ENCODE measurements around the gene SERPING1.
A peak's percentile ranks its signal among the peaks of the same experiment; 100 is the strongest.

The SERPING1 gene

DNA sequence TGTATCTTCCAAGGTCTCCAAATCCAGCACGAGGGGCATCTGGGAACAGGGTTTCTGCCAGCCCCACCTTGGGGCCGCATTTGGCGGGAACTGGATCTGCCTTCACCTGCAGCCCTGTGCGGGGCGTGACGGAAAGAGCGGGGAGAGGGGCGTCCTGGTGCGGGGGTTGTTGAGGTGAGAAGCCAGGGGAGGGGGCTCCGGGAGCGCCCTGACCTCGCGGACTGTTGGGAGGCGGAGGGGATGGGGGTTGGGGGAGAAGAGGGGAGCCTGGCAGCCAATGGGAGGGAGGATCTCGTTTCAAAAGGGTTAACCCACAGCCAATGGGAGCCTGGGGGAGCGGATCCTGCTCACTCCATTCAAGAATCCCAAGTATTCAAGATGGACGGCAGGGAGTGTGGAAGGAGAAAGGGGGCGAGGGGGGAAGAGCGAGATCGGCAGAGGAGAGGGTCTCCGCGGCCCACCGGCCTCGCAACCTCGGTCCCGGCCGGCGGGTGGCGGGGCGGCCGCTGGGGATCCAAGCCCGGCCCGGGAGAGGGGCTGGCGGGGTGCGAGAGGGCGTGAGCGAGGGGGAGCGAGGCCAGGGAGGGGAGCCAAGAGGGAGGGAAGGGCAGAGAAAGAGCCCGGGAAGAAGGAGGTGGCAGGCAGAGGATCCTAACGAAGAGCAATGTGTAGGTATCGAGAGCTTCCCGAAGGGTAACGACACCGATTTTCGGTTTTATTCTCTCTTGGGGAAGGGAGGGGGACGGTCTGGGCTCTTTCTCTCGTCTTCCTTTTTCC, 40.7 kb downstream of the SERPING1 start:
- no peak for DNase-seq (ENCODE audit: low read depth in 4 of 4, low spot score in 1 of 4)

DNA sequence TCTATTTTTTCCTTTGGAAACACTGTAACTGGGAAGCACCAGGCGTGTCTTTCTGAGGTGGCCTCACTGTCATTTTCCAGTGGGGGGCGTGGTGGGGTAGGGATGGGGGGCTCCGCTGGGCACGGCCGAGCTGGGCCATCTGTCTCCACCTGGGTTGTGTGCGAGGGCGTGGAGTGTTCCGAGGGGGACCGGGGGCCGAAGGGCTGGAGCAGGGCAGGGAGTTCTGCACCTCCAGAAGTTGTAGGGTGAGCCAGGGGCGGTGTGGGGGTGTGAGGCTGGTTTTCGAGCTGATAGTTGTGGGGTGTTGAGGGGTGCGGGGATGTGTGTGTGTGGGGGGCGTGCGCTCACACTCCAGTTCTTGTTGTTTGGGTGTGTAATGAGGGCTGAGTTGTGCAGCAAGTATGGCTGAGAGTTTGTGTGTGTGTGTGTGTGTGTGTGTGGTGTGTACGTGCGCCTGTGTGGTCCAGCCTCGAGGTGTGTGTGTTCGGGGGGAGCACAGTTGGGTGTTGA, 41.4 kb downstream of the SERPING1 start:
- DNase-seq (ENCODE audit: low read depth in 4 of 4, low spot score in 1 of 4) = no peak

DNA sequence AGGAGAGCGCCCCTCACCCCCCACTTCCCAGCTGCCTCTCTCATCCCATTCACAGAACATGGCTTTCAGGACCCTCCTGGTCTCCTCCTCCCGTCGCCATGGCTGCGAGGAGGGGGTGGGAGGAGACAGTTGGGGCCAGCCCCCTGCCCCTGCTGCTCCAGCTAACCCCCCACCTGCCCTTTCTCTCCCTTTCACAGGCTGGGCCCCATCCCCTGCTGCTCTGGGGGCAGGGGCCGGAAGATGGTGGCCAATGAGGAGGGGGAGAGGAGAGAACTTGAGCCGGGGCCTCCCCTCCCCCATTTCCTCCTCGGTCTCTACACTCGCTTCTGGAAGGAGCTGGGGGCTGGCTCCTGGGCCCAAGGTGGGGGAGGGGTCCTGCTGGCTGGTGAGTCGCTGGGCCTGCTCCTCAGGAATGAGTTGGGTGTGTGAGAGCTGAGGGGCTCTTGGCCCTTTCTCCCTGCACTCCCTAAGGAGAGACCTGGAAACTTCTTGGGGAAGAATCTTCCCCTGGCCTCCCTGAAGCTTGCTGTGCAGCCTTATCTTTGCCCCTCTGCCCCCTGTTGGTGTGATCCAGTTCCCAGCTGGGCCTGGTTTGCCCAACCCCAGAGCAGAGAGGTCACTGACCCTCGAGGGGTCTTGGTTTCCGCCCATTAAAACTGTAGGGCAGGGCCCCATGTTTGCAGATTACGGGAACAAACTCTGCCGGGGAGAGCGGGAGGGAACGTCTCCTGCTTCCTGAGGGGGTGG, 42.0 kb downstream of the SERPING1 start:
- no peak for DNase-seq (ENCODE audit: low read depth in 4 of 4, low spot score in 1 of 4)

DNA sequence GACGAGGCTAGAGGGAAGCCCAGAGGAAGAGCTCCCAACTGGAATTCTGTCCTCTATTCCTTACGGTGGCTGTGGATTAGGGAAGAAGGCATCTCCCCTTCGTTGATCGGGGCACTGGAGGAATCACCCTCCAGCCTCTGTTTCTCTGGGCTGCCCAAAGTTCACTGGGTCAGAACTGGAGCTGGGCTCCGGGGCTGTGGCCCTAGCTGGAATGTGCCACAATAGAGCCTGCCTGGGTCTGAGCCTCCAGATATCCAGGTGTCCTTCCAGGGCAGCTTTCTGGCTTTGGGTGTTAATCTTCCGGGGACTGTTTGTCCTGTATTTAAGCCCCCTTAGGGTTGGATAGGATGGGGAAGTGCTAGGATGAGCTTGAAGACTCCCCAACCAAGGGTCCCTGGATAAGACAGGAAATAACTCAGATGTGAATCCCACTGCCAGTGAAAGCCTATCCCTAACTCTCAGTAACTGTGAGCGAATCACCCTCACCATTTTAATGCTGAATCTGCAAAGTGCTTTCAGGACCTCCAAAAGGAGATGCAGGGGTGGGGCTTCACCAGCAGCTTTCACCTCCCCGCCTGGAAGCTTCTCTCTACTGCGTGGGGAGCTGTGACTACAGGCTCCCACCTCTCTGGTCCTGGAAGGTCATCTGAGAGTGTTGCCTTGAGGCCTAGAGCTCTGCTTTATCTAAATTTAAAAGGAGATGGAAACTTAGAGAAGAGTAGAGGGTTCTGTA, 42.7 kb downstream of the SERPING1 start:
- DNase-seq (ENCODE audit: low read depth in 4 of 4, low spot score in 1 of 4) = no peak

DNA sequence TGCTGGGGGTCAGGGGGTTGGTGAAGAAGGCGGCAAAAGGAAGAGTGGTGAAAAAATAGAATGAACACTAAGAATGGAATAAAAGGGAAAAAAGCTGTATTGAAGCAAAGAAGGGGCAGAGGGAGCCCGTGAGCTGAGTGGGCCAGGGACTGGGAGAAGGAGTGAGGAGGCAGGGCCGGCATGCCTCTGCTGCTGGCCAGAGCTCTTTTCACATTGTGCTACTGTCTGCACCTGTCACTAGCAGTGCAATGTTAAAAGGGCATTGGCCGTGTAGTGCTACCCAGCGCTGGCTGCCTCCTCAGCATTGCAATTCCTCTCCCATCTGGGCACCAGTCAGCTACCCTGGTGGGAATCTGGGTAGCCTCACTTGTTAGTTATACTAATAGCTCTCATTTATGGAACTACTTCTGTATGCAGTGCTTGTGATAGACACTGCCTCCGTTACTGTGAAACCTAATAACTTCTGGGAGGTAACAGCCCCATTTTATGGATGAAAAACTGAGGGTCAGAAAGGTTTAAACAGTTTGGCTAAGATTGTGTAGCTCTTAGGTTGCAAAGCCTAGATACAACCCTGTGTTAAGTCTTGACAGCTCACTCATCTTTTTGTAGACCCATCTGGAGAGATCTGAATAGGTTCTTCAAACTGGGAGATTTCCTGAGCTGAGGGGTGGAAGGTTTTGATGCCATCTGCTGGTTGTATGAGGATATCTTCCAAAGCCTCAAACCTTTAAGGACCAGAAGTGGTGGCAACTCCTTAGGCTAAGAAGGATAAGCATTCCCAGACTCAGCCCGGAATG, 43.7 kb downstream of the SERPING1 start:
- no peak for DNase-seq (ENCODE audit: low read depth in 4 of 4, low spot score in 1 of 4)

DNA sequence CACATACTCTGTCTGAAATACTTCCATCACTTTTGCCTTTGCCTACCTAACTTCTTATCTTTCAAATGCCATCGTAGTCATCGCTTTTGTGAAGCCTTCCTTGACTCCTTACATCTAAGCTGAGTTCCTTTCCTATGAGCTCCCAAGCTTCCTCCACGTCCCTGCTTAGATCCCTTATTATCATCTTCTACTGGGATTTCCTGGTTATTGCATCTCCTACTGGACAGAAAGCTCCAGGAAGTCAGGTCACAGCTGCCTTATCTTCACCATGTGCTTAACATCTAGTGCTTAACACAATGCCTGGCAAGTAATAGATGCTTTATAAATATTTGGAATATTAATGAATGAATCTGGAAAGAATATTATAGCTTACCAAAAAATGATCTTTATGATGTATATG, 46.3 kb downstream of the SERPING1 start:
- DNase-seq (ENCODE audit: low read depth in 4 of 4, low spot score in 1 of 4) = no peak

DNA sequence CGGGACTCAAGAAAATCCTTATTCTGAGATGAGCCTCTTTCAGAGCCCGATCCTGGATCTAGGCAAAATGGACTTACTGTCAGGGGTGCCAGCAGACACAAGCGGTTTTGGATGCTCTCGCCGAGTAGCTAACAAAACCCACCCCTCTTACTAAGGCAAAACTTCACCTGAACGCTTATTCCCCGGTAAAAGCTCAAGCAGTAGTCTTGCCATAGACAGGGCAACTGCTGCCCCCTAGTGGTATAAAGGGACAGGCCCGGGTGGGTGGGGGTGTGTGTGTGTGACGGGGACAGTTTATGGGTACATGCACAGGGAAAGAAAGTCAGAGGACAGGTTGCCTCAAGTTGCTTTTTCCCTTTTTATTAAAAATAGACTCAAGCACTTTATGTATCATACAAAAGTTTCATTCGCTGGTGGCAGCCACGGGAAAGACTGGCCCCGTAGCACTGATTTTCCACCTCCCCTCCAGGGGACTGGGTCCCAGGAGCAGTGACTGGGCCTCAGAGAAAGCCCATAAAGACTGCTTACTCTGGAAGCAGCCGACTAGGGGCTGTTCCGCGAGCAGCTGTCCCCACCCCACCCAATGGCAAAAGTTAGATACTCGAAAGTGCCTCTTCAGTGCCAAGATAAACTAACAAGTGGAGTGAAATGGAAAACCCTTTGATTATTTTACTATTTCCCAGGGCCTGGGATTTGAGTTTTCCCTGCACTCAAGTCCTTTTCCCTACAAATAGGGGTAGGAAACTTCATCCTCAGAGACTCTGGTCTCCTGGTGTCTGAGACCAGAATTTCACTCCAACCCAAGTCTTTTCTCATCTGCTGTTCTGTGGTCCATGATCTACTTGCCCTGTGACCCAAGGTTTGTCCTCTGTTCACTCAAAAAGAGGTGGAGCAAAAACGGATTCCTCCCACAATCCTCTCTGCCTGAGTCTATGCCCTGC, 47.5 kb downstream of the SERPING1 start:
- peak; percentile 73 to 91 (median 80) for DNase-seq (ENCODE audit: low read depth in 4 of 4, low spot score in 1 of 4)

DNA sequence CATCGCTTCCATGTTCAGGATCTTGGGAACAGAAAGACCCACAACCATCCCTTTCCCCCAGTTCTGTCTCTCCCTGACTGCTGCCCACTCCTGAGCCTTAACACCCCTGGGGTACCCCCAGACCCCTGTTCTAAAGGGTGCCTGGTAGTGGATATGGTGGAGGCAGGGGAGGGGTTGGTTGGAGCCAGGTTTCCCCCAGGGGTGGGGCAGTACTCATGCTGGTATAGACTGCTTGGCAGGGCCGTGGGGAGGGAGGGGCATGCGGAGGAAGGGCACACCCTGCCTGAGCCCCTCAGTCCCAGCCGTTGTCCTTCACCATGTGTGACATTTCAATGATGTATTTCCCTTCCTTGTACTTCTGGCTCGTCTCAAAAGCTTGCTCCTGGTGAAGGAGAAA, 48.2 kb downstream of the SERPING1 start:
- no peak for DNase-seq (ENCODE audit: low read depth in 4 of 4, low spot score in 1 of 4)

DNA sequence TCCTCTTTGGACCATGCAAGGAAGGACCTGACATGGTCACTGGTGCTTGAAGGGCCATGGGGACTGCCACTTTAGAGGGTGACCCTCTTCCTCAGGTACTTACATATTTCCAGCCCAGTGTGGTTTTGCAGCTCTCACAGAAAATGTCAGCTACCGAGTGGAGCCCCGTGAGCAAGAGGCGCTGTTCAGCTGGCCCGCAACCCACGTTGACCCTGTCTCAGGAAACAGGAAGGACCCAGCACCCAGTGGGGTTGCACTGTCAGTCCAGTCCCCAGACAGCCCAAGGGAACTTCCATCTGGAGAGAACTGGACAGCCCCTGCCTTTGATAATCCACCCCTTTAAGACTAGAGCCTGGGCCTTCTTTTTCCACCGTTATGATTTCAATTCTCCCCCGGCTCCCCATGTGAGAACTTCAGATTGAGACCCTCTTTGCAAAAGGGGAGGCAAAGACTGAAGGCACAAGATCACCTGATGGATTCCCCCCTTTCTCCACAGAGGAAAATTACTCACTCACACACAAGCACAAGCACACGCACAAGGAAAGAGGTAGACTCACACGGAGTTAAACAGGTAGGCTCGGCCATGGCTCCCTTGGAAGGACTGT, 48.8 kb downstream of the SERPING1 start:
- DNase-seq (ENCODE audit: low read depth in 4 of 4, low spot score in 1 of 4) = no peak

DNA sequence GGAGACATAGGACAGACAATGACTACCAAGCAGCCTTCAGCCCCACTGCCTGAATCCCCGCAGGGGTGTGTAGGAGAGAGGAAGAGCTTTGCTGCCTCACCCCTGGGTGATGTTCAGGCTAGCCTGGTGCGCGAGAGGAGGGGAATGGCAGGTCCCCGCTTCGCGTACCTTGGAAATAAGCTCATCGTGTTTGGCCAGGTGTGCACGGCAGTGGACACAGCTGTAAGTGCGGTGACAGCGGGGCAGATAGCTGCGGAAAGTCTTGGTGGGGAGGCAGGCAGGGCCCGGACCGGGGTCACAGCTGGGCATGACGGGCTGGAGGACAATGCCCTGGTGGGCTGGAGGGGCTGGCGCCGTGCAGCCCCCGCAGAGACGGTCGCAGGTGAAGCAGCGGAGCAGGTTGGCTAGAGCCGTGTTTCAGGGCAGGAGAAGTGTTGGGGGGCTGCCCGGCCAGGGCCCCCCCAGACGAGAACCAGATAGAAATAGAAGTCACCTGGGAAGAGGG, 49.4 kb downstream of the SERPING1 start:
- no peak for DNase-seq (ENCODE audit: low read depth in 4 of 4, low spot score in 1 of 4)

DNA sequence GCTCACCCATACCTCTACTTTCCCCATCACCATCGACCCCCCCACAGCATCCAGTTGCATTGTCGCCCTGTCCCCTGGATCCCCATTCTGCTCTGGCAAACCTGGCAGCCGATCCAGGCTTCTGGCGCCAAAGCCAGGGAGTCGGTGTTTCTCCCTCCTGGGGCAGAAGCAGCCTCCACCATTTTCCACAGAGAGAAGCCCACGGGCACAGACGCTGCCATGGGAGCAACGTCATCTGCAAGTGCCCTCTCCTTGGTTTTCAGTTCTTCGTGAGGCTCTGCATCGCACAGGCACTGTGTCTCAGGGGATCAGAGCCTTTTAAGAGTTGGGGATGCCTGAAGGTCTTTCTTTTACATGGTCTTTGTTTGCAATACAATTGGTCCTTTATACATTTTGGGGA, 49.9 kb downstream of the SERPING1 start:
- DNase-seq (ENCODE audit: low read depth in 4 of 4, low spot score in 1 of 4) = no peak

DNA sequence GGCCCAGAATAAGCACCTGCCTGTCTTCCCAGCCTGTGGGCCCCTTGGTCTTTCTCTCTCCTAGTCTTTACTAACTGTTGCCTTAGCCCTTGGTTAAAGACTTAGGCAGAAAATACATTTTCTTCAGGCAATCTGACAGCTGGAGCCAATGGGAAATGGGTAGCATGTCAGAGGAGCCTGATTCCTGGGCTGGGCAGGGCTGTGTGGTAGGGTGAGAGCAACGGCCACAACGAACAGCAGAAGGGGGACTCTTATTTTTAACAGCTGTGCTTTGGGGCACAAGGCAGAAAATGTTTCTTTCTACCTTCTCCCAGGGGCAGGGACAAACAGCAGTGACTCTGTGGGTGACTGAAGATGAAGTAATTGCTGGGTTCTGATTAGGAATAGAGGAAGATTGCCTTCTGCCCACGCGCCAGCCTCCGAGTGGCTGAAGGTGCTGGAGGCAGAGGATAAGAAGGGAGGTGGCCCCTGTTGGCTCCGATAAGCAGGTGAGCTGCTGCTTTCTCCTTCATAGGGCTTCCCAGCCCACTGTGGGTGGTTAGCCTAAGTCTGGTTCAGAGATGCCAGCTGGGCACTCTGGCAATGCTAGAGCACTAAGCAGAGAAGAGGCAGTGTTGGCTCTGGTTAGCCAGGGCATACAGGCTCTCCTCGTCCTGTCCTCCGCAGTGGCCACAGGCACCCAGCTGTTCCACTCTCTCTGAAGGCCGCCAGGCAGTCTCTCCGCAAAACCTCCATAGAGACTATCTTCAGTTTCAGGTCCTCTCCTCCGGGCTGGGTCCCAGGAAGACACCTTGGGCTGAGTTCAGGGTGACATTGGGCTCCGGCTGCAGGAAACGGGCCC, 50.7 kb downstream of the SERPING1 start:
- no peak for DNase-seq (ENCODE audit: low read depth in 4 of 4, low spot score in 1 of 4)

DNA sequence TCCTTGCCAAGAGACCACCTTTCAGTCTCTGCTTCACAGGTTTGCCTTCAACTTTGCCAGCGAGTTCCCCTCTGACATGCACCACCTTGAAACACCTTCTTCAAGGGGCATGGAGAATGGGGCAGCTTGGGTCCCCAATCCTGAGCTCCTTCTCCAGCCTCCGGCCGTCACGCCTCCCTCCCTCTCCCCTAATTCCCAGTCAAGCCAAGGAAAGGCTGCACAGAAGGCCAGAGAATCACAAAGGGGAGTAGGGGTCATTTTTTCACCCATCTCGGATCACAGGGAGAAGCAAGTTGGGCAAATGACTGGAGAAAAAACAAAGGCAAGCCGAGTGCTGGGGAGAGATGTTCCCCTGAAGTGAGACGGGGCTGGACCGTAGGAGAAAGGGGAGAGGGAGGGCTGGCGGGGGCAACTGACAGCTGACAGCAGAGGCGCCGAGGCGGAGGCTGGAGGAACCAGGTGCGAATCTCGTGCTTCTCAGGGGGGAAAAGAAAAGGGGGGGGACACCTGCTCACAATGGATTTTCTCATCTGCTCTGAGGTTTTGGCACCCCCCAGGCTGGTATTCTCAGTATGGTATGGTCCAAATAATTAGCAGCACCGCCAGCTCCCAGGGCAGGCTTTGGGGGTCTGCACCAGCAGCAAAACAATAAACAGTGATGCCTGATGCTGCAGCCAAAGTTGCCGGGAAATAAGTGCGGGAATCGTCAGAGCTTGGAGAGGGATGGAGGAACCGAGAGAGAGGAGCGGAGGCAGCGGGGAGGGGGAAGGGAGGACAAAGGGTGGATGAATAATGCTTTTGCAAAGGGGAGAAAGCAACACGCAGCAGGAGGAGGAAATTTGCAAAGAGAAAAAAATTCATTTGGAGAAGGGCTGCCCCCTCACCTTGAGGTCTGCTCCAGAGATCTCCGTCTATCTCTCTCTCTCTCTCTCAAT, 51.6 kb downstream of the SERPING1 start:
- no peak for DNase-seq (ENCODE audit: low read depth in 4 of 4, low spot score in 1 of 4)

DNA sequence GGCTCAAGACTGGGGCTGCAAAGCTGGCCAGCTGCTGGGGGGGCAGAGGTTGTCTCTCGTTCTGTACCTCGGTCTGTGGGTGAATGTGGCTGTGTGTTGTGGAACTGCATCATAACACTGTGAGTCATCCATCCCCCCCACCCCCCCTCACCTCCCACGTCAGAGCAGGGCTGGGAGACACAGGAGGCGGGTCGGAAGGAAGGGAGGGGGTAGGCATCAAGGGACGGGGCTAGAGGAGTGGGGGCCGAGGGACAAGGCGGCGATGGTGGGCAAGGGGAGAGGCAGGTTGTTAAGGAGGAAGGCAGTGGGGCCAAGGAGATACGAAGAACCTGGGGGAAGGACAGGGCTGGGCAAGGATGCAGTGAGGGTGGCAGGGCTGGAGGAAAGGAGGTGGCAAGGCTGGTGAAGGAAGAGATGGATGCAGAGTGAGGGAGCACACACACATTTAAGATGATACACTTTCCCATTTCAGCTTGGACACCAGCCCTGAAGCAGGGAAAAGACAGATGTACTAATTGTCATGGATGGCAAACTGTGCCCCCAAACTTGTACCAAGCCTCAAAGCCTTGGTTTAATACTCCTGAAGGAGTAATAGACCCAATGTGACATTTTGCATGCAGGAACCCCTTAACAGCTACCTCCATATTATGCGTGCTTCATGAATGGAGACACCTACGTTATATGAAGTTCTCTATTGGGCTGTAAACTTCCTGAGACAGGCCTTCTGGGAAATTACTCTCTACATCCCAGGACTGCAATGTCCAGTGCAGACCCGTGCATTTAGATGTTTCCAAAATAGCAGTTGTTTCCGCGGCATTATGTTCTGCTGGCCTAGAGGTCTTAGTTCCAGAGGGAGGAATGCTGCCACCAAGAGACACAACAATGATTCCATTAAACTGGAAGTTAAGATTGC, 52.6 kb downstream of the SERPING1 start, which contains the start of gene YPEL4:
Gene YPEL4, minus strand, starts transcription at position 87 of the 913 bp plus-strand sequence. CDS start 2,805 bp downstream, outside the sequence.
- peak in 3 of 4 experiments; percentile 24 to 30 (median 26) for DNase-seq (ENCODE audit: low read depth in 4 of 4, low spot score in 1 of 4)

DNA sequence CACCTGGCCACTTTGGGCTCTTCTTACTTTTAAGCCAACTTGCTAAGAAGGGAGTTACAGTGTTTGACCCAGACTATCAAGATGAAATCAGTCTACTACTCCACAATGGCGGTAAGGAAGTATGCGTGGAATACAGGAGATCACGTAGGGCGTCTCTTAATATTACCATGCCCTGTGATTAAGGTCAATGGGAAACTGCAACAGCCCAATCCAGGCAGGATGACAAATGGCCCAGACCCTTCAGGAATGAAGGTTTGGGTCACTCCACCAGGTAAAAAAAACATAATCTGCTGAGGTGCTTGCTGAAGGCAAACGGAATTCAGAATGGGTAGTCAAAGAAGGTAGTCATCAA, 53.2 kb downstream of the SERPING1 start:
- DNase-seq (ENCODE audit: low read depth in 4 of 4, low spot score in 1 of 4) = no peak

DNA sequence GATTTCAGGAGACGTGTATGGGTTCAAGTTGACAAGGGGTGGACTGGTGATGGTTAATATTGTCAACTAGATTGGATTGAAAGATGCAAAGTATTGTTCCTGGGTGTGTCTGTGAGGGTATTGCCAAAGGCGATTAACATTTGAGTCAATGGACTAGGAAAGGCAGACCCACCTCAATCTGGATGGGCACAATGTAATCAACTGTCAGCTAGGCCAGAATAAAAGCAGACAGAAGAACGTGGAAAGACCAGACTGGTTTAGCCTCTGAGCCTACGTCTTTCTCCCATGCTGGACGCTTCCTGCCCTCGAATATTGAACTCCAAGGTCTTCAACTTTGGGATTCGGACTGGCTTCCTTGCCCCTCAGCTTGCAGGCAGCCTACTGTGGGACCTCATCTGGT, 53.9 kb downstream of the SERPING1 start:
- no peak for DNase-seq (ENCODE audit: low read depth in 4 of 4, low spot score in 1 of 4)
